Lung (tissue), 12 donors: ENCODE results near the gene NKAIN1. TPM values are rescaled to one million over a fixed set of nuclear protein-coding genes. Genes with fewer than 3 reads are reported as not detected.
"Not testable (repeated sequence)": the region's sequence is repeated elsewhere in the genome, so short reads cannot be mapped to it uniquely, and the experiment has no call there.

ENCODE experiments used
- ATAC-seq: fragments of 200-7000 bp; cut with Tn5 transposase; one replicate; pipeline ENCODE4 v1.9.1; 2020; ENCODE audit warnings: moderate number of reproducible peaks; ENCODE audit not compliant: insufficient read depth, low FRiP score
- DNase-seq, 3 donors: peaks; one replicate each; pipeline ENCODE4 v3.0.0-alpha.2; 2013 to 2017
- H3K27ac ChIP-seq, 2 donors: one replicate each; pipeline ENCODE4 v1.5.1; 2013; ENCODE audit warnings: mild to moderate bottlenecking in 2 of 2, moderate library complexity in 2 of 2, control low read depth in 1 of 2, inconsistent platforms in 1 of 2, low read depth in 1 of 2, low read length in 1 of 2
- H3K27me3 ChIP-seq, 3 donors: one replicate each; pipeline ENCODE4 v1.5.1; 2013; ENCODE audit warnings: low read length in 2 of 3; ENCODE audit not compliant: control insufficient read depth in 3 of 3, insufficient read depth in 3 of 3
- H3K36me3 ChIP-seq, 4 donors: one replicate each; pipeline ENCODE4 v1.5.1; 2013; ENCODE audit warnings: low read length in 4 of 4, mild to moderate bottlenecking in 1 of 4, moderate library complexity in 1 of 4; ENCODE audit not compliant: control insufficient read depth in 4 of 4, insufficient read depth in 4 of 4
- H3K4me1 ChIP-seq, 5 donors: one replicate each; pipeline ENCODE4 v1.5.1; 2013; ENCODE audit warnings: low read length in 5 of 5, mild to moderate bottlenecking in 2 of 5, moderate library complexity in 1 of 5; ENCODE audit not compliant: control insufficient read depth in 5 of 5, insufficient read depth in 5 of 5
- H3K4me3 ChIP-seq: one replicate; pipeline ENCODE4 v1.5.1; 2013; ENCODE audit warnings: mild to moderate bottlenecking, control low read depth, moderate library complexity
- H3K9ac ChIP-seq, 2 donors: one replicate each; pipeline ENCODE4 v1.5.1; 2013; ENCODE audit warnings: low read length in 2 of 2, control low read depth in 1 of 2; ENCODE audit not compliant: insufficient read depth in 1 of 2
- H3K9me3 ChIP-seq, 4 donors: one replicate each; pipeline ENCODE4 v1.5.1; 2013; ENCODE audit warnings: low read length in 3 of 4, mild to moderate bottlenecking in 1 of 4, moderate library complexity in 1 of 4; ENCODE audit not compliant: control insufficient read depth in 4 of 4, insufficient read depth in 3 of 4
- WGBS, 2 donors: extraction: QIAGEN DNeasy Blood & Tissue Kit; methylation state at CpG; one replicate each; pipeline ENCODE4 v1.1.7; 2013; 5-methylcytosine and 5-hydroxymethylcytosine counted together
- polyA plus RNA-seq, 2 donors: library from polyadenylated mRNA; stranded (reverse); fragments of 200-250 nt; gene quantifications; one replicate each; pipeline ENCODE4 v1.2.1, GENCODE V29; 2013
- total RNA-seq, 2 donors: library from RNA; depleted of rRNA in 1 of 2; stranded (reverse); fragments of >200 nt in 1 of 2; gene quantifications; one replicate each; pipeline ENCODE4 v1.2.1, GENCODE V29; 2014 to 2021
- TF ChIP-seq, protein P1 (sequence below): IDR thresholded peaks from 2 replicates; pipeline ENCODE4 v1.5.1; 2012; ENCODE audit warnings: mild to moderate bottlenecking; ENCODE audit errors: control extremely low read depth, extremely low read depth
- donor health status: control.
- donor health status: control.
- donor health status: Bipolar disorder and iron deficiency.
- donor health status: healthy.
- donor health status: DM: yes; HTN: yes; CAD: no.

NKAIN1 gene
- total and polyA plus RNA-seq, 4 donors = 0.03 TPM; not detected in 3

DNA sequence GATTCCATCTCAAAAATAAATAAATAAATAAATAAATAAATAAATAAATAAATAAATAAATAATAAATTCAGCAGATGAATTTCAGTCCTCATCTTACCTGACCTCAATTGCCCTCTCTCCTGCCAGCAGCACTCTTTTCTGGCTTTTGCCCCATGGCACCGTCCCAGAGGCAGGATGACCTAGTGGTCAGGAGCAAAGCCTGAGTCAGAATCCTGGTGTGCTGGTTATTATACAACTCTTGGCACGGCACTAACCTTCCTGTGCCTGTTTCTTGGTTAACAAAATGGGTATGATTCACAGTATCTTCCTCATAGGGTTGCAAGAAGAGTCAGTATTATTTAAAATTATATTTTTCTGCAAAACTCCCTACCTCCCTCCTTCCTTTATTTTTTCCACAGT lies 43.0 kb downstream of the NKAIN1 start:
- no peak for DNase-seq
- no peak for ATAC-seq
- Histone ChIP-seq H3K9ac (no peak overlapping the region), H3K27ac (no peak overlapping the region), H3K9me3 (no peaks in the 10 kb centered on the region), H3K4me3 (no peak overlapping the region), H3K4me1 (peaks cover 0 to 8% (median 0%) of the 10 kb centered on the region in 5 donors), H3K36me3 (no peaks in the 10 kb centered on the region), H3K27me3 (no peaks in the 10 kb centered on the region)
- TF ChIP-seq, protein P1, sequence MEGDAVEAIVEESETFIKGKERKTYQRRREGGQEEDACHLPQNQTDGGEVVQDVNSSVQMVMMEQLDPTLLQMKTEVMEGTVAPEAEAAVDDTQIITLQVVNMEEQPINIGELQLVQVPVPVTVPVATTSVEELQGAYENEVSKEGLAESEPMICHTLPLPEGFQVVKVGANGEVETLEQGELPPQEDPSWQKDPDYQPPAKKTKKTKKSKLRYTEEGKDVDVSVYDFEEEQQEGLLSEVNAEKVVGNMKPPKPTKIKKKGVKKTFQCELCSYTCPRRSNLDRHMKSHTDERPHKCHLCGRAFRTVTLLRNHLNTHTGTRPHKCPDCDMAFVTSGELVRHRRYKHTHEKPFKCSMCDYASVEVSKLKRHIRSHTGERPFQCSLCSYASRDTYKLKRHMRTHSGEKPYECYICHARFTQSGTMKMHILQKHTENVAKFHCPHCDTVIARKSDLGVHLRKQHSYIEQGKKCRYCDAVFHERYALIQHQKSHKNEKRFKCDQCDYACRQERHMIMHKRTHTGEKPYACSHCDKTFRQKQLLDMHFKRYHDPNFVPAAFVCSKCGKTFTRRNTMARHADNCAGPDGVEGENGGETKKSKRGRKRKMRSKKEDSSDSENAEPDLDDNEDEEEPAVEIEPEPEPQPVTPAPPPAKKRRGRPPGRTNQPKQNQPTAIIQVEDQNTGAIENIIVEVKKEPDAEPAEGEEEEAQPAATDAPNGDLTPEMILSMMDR = no peak
- WGBS, 2 donors = 83 to 96% methylated on average over 2 of the region's 2 CpGs

DNA sequence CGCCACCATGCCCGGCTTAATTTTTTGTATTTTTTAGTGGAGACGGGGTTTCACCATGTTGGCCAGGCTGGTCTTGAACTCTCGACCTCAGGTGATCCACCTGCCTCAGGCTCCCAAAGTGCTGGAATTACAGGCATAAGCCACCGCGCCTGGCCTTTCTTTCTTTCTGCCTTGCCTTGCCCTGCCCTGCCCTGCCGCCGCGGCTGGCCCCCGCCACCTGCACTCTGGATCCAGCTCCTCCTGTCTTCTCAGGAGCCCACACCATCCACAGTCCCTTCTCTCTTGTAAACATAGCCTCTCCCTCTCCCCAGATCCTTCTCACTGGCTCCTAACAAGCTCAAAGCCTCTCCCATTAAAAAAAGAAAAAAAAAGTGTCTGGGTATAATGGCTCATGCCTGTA lies 44.4 kb downstream of the NKAIN1 start:
- not testable (repeated sequence) for DNase-seq, H3K9me3 ChIP-seq, H3K4me3 ChIP-seq, H3K9ac ChIP-seq, H3K27ac ChIP-seq, H3K36me3 ChIP-seq, H3K27me3 ChIP-seq, ATAC-seq, H3K4me1 ChIP-seq
- WGBS, 2 donors = 92 to 95% methylated on average over 10 of the region's 10 CpGs

DNA sequence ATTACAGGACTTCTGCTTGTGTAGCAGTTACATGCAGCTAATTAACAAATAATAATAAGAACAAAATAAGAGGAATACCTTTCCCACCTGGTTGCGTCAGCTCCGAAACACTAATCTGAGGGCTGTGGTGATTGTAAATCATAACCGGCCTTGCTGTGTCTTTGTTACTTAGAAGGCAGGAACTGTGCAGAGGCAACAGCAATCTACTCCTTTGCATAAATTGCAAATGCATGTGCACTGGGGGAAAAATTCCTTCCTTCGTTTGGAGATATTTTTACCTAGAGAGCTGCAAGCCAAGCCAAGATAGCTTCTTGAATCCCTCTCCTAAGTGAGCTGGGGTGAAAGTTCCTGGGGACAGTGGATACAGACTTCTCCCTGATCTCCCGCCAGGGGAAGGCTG lies 46.0 kb downstream of the NKAIN1 start:
- no peak overlapping the region for H3K9ac ChIP-seq
- H3K4me1 ChIP-seq = no peaks in the 10 kb centered on the region
- ATAC-seq (no peak), DNase-seq (no peak)
- H3K36me3 ChIP-seq = no peaks in the 10 kb centered on the region
- H3K4me3 ChIP-seq = no peak overlapping the region
- TF ChIP-seq, protein P1 = no peak
- no peaks in the 10 kb centered on the region for H3K27me3 ChIP-seq
- WGBS, 2 donors = 77 to 83% methylated on average over 5 of the region's 5 CpGs
- no peak overlapping the region for H3K27ac ChIP-seq
- peaks cover 0 to 3% (median 0%) of the 10 kb centered on the region in 4 donors for H3K9me3 ChIP-seq

DNA sequence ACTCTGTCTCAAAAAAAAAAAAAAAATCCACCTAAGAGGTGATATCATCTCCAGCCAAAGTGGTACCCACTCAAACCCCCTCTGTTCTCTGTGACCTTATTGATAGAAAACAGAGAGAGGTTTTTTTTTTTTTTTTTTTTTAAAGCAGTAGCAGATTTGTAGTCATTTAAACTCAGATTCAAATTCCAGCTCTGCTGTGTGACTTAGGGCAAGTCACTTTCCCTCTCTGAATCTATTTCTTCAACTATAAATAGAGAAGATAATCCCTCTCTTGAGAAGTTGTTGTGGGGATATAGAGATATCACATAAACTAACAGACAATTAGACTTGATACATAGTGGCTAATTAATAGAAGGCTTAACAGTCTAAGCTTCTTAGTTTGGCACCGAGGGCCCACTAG lies 48.4 kb downstream of the NKAIN1 start:
- H3K4me1 ChIP-seq = no peaks in the 10 kb centered on the region
- DNase-seq = no peak
- no peaks in the 10 kb centered on the region for H3K36me3 ChIP-seq
- H3K9ac ChIP-seq = no peak overlapping the region
- 78 to 97% methylated on average over 1 of the region's 1 CpG for whole genome bisulfite sequencing, 2 donors
- H3K27me3 ChIP-seq = no peaks in the 10 kb centered on the region
- TF ChIP-seq, protein P1 = no peak
- no peak overlapping the region for H3K4me3 ChIP-seq
- no peak overlapping the region for H3K27ac ChIP-seq
- ATAC-seq = no peak
- H3K9me3 ChIP-seq = peaks cover 0 to 3% (median 0%) of the 10 kb centered on the region in 4 donors
